Measurements from ENCODE around the gene RFX2.
"Not testable (repeated sequence)": the region's sequence is repeated elsewhere in the genome, so short reads cannot be mapped to it uniquely, and the experiment has no call there.

Gene RFX2

DNA sequence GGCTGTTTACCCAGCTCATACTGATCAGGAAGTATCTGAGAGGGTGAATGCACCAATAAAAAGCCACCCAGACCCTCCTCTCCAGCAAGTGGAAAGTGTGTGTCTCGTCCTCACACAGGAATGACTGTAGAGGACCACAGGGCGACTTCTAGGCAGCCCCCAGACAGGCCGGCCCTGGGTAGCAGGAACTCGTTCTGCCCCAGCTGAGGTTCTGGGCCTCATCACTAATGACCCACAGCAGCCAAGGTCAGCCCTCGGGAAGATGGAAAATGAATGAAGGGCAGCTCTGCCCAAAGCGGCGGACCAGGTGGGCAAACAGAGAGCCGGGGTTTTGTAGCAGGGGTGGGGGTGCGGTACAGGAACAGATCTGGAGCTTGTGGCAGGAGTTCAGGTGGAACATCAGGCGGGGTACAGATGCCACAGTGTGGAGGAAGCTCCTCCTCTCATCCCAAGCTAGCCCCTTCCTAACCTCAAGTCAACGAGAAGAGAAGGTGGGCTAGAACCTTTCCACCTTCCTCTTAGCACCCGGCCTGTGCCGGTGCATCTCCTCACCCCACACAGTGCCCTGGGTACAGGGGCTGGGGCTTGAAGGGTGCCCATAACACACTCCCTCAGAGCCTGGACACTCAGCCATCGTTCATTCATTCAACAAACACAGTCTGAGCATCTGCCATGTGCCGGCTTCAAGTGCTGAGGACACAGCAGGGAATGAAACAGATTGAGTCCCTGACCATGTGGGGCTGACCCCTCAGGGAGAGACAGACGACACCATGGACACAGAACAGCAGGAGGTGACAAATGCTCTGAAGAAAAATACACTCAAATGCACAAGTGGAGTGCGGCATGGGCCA lies 36.2 kb downstream of the RFX2 start:
- peak in 1 of 2 experiments; percentile 28 for DNase-seq

DNA sequence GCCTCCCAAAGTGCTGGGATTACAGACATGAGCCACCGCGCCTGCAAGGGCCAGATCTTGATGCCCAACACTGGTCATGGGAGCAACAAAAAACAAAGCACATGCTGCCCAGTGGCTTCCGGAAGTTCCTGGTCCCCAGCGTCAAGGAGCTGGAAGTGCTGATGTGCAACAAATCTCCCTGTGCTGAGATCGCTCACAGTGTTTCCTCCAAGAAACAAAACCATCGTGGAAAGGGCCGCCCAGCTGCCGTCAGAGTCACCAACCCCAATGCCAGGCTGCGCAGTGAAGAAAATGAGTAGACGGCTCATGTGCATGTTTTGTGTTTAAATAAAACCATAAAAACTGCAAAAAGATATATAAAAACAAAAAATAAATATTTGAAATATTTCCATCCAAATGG lies 37.1 kb downstream of the RFX2 start:
- DNase-seq, result not testable (repeated sequence)

DNA sequence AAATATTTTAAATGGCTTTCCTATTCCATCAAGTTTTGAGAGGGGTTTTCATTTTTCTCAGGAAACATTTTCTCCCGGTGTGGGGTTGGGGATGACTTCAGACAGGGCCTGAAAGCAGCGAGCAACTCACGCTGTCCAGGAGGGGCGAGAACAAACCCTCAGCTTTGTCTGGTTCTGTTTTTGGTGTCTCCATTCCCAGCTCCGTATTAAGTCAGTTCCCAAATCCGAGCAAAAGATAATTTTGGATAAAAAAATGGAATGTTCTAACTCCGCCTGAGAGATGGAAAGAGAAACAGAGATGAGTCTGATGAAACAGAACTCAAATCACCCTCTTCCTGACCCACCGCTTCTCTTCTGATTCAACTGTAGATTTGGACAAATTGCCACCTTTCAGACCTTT lies 38.4 kb downstream of the RFX2 start:
- DNase-seq, result no peak

DNA sequence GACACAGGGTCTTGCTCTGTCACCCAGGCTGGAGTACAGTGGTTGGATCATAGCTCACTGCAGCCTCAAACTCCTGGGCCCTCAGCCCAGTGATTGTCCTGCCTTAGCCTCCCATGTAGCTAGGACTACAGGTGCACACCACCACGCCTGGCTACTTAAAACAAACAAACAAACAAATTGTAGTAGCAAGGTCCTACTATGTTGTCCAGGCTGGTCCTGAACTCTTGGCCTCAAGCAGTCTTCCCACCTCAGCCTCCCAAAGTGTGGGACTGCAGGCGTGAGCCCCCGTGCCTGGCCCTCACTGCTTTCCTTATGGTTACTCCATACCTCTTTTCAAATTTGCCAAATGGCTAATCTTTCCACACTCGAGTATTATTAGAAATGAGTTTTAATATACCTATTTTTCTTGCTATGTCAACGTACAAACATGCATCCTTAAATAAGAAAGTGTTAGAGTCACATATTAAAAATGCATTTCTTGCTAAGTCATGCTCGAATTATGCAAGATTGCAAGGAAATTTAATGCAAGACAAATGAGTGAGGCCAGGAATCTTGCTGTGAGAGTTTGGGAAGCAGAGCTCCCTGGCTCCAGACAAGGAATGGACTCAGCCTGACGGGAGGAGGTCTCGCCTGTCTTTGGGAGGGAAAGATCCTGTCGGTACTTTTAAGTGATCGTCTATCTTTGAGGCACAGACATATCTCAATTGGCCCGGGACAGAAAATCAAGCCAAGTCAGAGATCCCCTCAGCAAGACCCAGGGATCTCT lies 39.4 kb downstream of the RFX2 start:
- no peak for DNase-seq

DNA sequence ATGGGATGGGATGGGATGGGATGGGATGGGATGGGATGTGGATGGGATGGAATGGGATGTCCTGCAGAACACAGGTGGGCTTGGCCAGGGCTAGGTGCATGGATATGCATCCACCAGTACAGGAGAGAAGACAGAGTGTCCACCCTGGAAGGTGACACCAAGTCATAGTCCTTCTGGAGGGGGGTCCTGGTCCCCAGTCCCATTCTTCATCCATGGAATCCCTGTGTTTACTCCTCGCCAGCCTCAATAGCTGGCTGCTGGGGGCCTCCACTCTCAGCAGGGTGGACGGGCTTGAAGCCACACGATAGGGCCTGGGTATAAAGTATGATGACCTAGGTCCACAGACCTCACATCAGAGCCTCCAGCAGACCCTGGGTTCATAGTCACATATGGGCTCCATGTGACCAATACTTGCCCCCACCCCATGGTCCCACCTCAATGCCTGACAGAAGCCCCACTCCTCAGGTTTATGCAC lies 40.1 kb downstream of the RFX2 start:
- DNase-seq, result no peak

DNA sequence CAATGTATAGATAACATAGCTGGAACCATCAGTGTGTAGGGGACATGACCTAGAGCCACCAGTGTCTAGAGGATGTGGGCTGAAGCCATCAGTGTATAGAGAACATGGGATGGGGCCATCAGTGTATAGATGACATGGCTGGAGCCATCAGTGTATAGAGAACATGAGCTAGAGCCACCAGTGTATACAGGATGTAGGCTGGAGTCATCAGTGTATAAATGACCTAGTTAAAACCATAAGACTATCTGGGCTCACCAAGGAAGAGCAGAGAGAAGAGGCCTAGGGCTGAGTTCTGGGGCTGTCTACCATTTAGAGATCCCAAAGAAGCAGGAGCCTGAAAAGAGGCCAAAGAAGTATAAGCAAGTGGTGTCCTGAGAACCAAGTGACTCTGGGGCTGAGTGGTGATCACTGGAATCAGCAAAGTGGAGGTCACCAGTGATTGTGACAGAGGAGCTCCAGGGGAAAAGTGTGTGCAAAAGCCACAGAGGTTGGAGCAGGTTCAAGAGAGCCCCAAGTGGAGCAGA lies 41.0 kb downstream of the RFX2 start:
- DNase-seq, result no peak

DNA sequence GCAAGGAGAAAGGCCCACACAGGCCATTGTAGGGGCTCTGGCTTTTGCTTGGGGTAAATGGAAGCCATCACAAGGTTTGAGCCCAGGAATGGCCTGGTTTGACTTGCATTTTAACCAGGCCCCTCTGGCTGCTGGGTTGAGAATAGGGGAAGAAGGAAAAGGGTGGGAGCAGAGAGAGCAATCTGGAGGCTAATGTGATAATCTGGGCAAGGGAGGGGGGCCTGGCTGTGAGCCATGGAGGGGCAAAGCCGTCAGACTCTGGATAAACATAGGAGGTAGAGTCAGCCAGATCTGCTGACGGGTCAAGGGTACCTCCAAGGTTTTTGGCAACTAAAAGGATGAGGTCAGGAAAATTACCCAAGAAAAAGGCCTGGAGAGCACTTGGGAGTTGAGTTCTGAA lies 41.6 kb downstream of the RFX2 start:
- no peak for DNase-seq

DNA sequence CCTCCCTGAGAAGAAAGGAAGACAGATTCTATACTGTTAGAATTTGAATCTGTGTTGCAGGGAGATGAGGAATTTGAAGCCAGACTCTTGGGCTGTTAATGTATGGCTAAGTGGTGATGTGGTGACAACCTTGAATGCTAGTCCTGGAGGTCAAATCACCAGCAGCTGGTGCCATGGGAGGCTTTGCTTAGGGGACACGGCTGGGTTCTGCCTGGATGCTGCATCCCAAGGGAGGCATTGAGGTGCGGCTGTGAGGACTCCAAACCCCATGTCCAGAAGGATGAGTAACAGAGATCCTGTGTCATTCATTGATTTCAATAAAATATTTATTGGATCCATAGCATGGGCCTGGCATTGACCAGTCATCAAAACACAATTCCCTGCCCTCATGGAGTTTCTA lies 42.3 kb downstream of the RFX2 start:
- DNase-seq, result no peak

DNA sequence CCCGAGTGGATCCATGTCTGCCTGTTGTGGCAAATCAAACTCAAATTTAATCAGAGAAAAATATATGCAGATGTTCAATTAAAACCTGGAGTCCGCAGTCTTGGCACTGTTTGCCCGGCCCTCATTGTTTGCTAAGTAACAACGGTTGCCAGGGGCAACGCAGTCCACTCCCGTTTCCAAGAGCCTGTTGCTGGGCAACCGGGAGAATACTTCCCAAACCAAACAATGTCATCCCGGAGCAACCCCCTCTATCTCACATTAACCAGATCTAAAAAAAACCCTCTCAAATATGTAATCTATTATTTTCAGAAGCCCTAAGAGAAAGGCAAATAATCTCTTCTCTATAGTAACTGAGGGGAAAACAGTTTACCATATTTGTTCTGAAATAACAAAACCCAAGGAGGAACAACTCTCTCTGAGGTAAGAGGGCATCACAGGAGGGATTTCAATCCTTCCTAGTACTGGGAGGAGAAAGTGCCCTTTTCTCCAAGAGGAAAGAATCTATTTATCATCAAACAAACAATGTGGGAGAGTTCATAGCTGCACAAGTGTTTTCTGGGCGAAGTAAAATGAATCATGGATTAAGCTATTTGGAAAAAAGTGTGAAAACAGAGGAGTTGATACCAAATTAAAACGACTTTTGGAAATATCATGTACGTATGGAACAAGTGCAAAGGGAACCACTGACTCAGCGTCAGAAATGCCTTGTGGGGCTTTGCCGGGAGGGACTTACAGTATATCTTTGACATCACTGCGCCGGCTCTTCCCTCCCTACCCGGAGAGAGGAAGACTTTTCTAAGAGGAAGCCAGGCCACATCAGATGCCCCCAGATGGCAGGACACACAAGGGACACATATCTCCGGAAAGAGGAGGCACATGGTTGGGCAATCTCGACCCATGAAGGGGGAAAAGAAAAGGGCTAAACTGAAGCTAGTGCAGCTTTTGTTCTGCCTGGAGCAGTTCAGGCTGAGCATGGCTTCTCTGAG lies 43.3 kb downstream of the RFX2 start:
- DNase-seq, result peak; percentile 95 to 96

DNA sequence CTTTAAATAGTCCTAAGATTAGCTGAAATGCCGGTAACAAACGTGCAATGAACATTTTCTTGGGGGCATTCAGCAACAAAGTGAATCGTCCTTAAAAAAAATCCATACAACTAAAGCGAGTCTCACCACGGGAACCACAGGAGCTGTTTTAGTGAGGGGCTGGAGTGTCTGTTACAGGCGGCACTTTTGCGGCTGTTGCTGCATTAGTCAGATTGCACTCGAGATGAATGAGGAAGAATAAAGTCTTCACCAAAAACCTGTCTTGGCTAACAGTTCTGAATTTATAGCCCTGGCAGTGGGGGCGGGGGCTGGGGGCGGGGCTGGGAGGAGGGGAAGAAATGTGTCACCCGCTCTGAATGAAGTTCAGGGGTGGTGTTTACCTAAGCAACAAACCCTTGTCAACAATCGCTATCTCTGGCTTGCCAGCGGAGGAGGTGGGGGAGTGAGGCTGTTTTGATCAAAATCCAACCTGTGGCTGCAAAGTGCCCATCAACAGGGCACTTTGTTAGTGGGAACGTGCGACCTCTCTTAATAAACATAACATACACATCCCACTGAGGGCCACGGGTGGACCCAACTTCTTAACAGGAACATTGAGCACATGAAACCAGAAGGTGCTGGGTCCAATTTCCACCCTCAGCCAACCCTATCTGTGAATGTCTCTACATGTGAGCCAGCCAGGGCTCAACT lies 44.5 kb downstream of the RFX2 start:
- DNase-seq, result peak in 1 of 2 experiments; percentile 30

DNA sequence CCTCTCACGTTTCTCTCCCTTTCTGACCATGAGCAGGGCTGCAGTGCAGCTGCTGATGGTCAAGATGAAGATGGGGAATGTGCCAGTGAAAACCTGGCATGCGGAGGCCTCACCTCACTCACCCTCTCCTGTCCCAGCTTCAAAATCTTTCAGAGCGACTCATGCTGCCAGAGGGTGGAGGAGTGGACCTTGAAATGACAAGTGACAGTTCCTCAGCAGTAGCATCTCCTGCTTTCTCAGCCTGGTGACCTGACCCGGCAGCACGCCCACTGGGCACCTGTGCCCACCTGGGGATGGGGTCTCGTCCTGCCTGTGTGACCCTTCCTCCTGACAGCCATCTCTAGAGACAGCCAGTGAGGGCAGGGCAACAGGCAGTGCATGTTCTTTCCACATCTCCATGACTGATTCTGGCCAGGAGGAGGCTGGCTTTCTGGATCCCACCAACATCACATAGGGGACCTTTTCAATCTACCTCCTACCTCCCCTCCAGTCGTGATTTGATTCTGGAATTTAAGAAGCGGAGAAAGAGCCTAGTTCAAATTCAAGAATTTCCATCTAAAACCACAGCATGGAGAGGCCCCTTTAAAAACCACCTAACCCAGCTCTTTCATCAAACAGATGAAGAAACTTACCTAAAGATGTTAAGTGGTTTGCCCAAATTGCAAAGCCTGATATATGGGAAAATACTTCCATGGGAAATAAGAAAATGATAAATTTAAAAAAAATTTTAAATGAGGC lies 45.8 kb downstream of the RFX2 start:
- DNase-seq, result no peak

DNA sequence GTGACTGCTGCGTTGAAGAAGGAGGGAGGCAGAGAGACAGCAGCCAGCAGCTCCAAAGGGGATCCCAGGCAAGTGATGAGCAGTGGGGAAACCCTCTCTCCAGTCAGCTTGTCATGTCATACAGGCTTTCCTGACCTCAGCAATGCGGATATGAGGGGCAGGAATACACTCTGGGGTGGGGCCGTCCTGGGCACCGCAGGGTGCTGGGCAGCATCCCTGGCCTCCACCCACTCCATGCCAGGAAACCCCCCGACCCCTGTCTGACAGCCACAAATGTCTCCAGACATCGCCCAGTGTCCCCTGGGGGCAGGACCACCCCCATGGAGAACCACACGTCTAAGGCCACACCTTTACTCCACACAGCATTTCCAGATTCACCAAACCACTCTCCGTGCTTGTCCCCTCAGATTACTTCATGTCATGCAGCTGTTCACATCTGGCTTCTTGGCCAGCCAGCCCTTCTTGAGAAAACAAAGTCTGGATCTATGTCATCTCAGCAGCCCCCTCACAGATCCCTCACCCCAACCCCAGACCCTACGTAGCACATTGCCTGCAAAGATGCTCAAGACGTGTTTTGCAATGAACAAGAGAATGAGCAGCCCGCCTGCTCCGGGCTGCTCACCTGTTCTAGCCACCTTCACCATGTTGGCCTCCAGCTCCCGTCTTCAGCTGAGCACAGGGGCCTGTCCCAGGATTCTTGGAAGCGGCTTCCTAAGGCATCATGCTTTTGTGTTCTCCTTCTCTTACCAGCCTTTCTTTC lies 46.5 kb downstream of the RFX2 start:
- no peak for DNase-seq

DNA sequence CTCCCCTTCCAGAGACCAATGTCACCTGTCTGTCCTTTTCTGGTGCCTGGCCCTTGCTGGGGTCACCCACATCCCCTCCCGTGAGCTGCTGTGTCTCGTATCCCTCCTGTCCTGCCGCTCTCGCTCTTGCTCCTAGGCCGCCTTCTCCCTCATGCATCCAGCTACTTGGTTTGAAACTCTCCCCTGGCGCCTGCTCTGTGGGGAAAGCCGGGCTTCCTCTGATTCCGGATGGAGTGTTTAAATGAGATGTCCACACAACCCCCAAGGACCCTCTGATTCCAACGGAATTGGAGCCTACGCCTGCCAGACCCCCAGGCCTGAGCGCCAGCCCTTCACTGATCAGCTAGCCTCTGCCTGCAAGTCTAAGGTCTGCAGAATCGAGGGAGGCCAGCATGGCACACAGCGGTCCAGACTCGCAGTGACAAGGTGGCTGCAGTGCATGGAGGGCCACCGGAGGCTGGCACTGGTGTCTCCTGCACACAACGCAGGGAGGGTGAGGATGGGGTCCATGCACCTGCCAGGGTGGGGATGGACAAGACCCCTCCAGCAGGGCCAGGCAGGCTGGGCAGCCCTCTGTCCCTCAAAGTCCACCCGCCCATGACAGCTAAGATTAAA lies 47.2 kb downstream of the RFX2 start:
- no peak for DNase-seq

DNA sequence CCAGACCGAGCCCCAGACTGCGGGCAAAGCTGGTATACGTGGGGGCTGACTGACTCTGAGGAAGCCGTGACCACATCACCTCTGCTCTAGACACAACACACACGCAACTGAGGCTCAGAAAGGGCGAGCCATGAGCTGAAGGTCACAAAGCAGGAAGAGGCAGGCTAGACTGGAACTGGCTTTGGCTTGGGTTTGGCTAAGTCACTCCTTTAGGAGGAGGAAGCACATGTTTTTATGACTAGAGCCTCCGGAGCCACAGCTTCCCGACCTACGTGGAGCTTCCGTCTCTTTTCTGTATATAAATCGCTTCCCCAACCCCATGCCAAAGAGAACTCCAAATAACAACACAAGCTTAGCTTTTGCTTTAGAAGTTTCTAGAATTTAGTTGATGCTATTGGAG lies 48.0 kb downstream of the RFX2 start:
- no peak for DNase-seq

DNA sequence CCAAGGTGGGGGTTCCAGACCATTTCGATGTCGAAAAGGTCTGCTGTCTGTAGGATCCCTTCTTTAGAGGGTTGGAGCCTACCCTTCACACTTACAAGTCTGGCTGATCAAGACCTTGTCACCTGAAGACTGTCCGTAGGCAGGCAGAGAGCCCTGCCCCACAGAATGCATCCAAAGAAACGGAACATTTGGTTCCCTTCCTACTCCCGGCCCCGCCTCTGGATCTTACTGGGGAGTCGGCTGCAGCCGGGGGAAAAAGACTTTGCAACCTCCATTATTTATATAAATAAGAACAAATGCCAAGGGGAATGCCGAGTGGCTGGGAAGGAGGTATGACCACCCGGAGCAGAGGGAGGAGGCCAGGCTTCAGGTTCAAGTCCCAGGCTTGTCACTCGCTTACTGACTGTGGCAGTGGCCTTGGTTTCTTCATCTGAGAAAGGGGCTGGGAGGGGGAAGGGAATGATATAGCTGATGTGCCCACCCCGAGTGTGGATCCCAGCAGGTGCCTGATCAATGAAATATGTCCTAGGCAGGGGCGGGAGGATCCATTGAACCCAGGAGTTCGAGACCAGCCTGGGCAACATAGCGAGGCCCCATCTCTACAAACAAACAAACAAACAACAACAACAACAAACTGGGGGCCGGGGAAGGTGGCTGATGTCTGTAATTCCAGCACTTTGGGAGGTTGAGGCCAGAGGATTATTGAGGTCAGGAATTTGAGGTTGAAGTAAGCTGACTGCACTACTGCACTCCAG lies 48.7 kb downstream of the RFX2 start:
- DNase-seq, result no peak

DNA sequence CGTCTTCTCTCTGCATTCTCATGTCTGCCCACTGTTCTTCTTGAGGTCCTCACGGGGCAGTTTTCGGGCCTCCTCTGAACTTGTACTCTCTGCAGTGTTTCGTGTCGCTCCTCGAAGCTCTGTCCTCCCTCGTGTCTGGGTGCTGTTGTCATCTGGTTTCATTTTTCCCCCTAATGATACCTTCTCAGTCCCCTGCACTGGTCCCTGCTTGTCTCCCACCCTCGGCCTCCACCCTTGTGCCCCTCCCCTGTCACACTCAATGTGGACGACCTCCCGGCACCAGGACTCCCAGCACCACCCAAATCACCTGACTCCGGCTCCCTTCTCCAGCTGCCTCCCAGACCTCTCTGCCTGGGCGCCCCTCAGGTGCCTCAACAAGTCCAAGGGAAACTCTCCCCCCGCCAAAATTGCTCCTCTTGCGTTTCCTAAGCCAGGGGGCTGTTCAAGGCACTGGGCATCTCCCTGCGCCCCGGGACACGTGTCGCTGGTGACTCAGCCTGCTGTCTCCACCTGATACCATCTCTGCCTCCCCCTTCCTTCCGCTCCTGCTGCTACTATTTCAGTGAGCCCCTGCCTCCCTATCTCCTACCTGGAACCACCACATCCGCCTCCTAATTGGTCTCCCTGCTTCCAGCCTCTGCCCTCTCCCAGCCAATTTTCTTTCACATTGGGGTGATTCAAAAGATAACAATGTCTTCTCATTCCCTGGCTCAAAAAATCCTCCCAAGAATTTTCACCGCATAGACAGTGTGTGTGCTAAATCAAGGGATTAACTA lies 49.5 kb downstream of the RFX2 start:
- DNase-seq, result peak in 1 of 2 experiments; percentile 21

DNA sequence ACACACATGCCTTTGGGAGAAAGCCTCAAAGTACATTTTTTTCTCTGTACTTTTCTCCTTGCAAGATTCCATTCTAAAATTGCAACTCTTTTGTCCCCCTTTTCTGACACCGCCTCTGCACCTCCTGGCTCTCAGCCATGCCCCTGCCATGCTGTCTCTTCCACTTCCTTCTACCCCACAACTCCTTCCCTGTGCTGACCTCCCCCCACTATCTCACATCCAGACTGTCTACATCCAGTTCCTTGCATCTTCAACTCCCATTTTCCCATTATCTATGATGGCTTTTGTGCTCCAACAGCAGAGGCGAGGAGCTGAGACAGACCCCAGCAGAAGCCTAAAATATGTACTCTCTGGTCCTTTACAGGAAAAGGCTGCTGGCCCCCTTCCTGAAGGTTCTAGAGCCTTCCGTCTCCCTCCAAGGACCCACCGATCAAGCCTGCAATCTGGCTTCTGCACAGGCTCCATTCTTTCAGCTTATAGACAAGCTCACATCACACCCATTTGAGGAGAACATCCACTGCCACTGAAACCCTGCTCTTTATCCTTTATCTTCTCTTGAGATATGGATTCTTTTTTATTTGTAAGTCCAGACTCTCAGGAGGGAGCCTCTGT lies 50.2 kb downstream of the RFX2 start:
- no peak for DNase-seq

DNA sequence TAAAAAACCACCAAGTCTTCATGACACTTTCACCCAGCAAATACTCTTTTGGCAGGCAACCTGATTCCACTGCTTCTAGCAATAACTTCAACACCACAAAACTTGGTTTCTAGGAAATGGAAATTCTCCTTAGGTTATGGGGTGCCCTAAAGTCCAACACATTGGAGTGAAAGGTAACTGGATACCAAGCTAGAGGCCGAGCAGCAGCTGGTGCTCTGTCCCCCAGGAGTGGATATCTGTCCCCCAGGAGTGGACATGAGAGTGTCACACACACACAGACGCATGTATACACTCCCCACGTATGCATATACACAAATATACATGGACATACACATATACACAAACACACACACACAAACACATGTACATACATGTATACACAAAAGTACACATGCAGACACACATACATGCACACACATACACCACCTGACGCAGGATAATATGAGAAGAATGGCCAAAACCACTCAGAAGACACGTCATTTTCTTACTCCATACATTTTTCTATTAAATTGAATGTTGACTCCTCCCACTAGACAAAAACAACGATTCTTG lies 50.8 kb downstream of the RFX2 start:
- DNase-seq, result no peak
